Activated effector memory CD4-positive, alpha-beta T cell treated with anti-CD3 and anti-CD28 coated beads, Interleukin-2, amount 50 U/mL, for 16 hours (primary cell): ENCODE measurements around the gene EDNRA.

Experiments
- DNase-seq: peaks from one replicate; pipeline ENCODE4 v3.0.0-alpha.2; 2020

The EDNRA gene

DNA sequence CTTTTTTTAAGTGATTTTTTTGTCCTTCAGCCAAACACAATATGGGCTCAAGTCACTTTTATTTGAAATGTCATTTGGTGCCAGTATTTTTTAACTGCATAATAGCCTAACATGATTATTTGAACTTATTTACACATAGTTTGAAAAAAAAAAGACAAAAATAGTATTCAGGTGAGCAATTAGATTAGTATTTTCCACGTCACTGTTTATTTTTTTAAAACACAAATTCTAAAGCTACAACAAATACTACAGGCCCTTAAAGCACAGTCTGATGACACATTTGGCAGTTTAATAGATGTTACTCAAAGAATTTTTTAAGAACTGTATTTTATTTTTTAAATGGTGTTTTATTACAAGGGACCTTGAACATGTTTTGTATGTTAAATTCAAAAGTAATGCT is 62.1 kb downstream of the EDNRA start:
- DNase-seq, result no peak

- DNase-seq, result no peak
Observed at GRCh38 chr4:147546349-147546748, 65.5 kb downstream of the EDNRA start.

- DNase-seq, result no peak
Observed at GRCh38 chr4:147547314-147548056, 66.6 kb downstream of the EDNRA start.

GRCh38 chr4:147548256-147548655 is 67.4 kb downstream of the EDNRA start:
- DNase-seq, result no peak

GRCh38 chr4:147550626-147551246 is 69.8 kb downstream of the EDNRA start:
- DNase-seq, result no peak

- DNase-seq, result no peak
Observed at GRCh38 chr4:147560625-147561024, 79.7 kb downstream of the EDNRA start.

- no peak for DNase-seq
Observed at GRCh38 chr4:147566762-147567161, 85.9 kb downstream of the EDNRA start.

DNA sequence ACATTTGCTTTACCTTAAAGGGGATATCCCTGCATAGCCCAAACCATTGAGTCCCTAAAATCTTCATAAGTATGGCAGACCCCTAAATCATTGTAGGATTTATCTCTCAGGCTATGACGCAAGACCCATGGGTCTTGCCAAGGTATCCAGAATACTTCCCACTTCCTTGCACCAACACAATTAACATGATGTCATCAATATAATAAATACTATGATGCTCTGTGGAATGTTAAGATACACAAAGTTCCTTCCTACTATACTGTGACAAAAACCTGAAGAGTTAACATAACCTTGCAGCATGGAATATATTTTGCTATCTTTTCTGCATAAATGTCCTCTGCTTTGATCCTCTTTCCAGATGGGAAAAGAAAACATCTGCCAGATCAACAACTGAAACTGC is 86.4 kb downstream of the EDNRA start:
- no peak for DNase-seq

- no peak for DNase-seq
Observed at GRCh38 chr4:147570616-147571015, 89.7 kb downstream of the EDNRA start.

GRCh38 chr4:147571036-147571770 is 90.3 kb downstream of the EDNRA start:
- DNase-seq, result no peak

DNA sequence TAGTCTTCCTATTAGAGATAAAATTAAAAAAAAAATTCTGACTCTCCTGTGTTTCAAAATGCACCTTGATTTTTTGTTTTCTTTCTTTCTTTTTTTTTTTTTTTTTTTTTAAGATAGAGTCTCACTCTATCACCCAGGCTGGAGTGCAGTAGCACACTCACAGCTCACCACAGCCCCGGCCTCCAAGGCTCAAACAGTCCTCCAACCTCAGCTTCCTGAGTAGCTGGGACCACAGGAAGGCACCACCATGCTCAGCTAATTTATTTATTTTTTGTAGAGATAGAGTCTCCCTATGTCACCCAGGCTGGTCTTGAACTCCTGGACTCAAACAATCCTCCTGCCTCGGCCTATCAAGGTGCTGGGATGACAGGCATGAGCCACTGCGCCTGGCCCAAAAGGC is 95.2 kb downstream of the EDNRA start:
- no peak for DNase-seq

DNA sequence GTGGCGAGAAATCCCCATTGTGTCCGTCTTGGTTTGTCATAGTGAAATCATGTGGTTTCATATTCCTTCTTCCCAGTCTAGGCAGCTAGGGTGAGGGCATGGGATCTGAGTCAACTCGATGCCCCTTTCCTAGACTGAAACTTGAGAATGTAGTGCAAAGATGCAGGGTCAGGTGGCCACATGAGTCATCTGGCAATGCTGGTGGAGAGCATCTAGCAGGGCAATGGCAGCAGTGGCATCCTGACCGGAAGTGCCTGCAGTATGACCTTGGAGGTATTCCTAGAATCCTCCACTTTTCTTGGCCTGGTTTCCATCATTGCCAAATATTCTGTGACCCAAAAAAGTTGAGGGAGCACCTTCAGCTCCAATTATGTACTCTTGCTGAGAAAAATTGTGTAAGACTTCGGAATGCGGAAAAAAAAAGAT is 97.2 kb downstream of the EDNRA start:
- DNase-seq, result no peak

- DNase-seq, result no peak
Observed at GRCh38 chr4:147578593-147578992, 97.7 kb downstream of the EDNRA start.

DNA sequence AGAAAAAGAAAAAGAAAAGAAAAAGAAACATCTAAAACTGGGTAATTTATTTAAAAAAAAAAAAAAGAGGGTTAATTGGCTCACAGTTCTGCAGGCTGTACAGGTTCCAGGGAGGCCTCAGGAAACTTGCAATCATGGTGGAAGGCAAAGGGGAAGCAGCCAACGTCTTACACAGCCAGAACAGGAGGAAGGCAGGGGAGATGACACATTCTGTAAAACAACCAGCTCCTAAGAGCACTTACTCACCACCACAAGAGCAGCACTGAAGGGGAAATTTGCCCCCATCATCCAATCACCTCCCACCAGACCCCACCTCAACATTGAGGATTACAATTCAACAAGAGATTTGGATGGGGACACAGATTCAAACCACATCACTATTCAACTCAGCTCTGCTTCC is 99.5 kb downstream of the EDNRA start:
- DNase-seq, result no peak

DNA sequence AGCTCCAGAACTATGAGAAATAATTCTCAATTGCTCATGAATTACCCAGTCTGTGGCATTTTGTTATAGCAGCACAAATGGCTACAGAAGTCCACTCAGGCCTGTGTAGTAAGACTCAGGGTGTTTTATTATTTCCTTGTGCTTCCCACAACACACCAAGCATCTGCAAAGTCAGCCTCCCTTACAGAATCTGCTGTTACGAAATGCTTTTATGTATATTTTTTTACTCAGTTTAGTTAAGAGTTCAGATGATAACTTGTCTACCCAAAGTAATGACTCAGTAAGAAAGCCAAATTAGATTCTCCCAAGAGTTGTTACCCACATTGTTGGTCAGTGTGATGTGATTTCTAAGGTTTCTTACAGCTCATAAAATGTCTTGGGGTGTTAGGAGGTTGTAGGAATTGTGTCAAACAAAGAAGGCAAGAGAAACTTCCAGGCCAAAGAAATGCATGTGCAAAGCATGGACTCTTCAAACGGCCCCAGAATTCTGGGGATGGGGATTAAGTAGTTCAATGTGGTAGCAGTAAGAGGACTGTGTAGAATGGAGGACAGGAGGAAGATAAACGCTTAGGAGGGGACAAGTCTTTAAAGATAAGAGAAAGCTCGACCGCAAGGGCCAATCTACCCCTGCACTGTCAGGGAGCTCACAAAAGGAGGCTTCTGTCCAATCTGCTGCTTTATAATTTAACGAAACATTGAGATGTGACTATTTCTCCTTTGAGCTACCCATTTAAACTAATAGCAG is 100.9 kb downstream of the EDNRA start:
- no peak for DNase-seq

- no peak for DNase-seq
Observed at GRCh38 chr4:147582386-147583060, 101.6 kb downstream of the EDNRA start.

GRCh38 chr4:147583876-147584275 is 103.0 kb downstream of the EDNRA start:
- no peak for DNase-seq

- no peak for DNase-seq
Observed at GRCh38 chr4:147586032-147586431, 105.1 kb downstream of the EDNRA start.

DNA sequence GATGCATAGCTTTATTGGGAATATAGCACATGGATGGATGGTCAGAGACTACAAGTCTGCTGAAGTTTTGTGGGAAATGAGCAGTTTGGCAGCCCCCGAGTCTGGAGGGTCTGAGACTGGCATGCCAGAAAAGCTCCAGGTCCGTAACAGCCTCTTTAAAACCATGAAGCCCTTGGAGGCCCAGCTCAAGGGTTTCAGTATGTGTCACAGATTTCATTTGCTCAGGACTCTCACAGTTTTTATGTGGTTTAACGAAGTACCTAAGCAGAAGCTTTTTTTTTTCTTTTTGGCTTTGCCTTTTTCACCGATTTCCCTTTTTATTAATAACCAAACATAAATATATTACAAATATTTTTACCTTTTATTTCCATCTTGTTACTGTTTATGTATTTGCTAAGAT is 105.7 kb downstream of the EDNRA start:
- no peak for DNase-seq

DNA sequence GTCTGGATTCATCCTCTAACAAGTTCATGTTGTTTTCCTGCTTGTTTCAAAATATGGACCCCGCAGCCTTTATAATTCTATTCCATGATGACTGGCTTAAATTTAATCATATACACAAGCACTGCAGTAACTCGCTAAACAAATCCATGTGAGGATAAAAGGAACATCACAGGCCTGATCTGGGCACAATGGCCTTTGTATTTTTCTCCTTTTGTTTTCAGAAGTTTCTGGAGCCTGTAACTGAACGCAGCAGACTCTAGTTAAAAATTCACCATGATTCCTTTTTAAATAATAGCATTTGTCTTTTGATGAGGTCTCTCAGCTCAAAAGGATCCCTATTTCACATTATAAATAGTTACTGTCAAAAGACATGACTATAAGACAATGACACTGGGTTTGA is 106.1 kb downstream of the EDNRA start:
- no peak for DNase-seq

GRCh38 chr4:147589586-147589985 is 108.7 kb downstream of the EDNRA start:
- DNase-seq, result no peak

DNA sequence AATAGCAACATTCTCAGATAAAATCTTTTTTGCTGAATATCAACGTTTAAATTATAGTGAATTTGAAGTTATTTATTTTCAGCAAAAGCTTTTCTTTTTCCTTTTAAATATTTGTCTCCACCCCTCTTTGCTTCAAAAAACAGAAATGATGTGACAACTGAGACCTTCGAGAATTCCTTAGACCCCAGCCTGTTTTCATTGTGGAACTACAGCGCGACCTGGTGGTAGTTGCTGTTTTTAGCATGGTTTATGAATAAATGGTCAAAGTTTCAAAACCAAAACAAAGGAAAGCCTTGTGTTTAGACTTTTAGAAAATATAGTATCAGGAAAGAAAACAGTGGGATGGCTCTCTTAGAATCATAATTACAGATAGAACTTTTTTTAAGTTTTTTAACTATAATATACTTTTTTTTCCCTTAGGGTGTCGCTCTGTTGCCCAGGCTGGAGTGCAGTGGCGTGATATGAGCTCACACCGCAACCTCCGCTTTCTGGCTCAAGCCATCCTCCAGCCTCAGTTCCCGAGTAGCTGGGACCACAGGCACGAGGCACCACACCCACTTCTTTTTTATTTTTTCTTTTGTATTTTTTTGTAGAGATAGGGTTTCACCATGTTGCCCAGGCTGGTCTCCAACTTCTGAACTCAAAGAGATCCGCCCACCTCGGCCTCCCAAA is 109.5 kb downstream of the EDNRA start:
- peak; percentile 69 for DNase-seq
